GM23338 (cell line): ENCODE results near the gene XPOT. TPM values are rescaled to one million over a fixed set of nuclear protein-coding genes. Genes with fewer than 3 reads are reported as not detected.

Source experiments
- ATAC-seq: fragments of 200-7000 bp; cut with Tn5 transposase; 3 replicates; pipeline ENCODE4 v1.9.1; 2020
- DNase-seq: peaks from one replicate; pipeline ENCODE4 v3.0.0-alpha.2; 2015; ENCODE audit warnings: low spot score
- H2AFZ ChIP-seq: fragments of 200-600 bp; sonication (generic); 2 replicates; pipeline ENCODE4 v1.8.0; 2016; ENCODE audit warnings: antibody characterized with exemption, mild to moderate bottlenecking, moderate library complexity
- H3F3A ChIP-seq: fragments of 200-600 bp; sonication (generic); replicated peaks from 2 replicates; pipeline ENCODE4 v1.8.0; 2017; ENCODE audit warnings: antibody characterized with exemption, mixed run types, low read depth
- H3K27ac ChIP-seq: fragments of 200-600 bp; sonication (generic); 2 replicates; pipeline ENCODE4 v1.6.1; 2016; ENCODE audit warnings: low read depth
- H3K27me3 ChIP-seq: fragments of 200-600 bp; sonication (generic); 2 replicates; pipeline ENCODE4 v1.8.0; 2016; ENCODE audit warnings: mild to moderate bottlenecking, mixed run types, moderate library complexity; ENCODE audit not compliant: insufficient read depth
- H3K36me3 ChIP-seq: fragments of 200-600 bp; sonication (generic); 2 replicates; pipeline ENCODE4 v1.8.0; 2016; ENCODE audit warnings: mild to moderate bottlenecking; ENCODE audit not compliant: insufficient read depth
- H3K4me1 ChIP-seq: fragments of 200-600 bp; sonication (generic); 2 replicates; pipeline ENCODE4 v1.8.0; 2016; ENCODE audit warnings: mild to moderate bottlenecking, moderate library complexity; ENCODE audit not compliant: insufficient read depth
- H3K4me2 ChIP-seq: fragments of 200-600 bp; sonication (generic); 2 replicates; pipeline ENCODE4 v1.7.1; 2017; ENCODE audit warnings: mixed run types
- H3K4me3 ChIP-seq: fragments of 200-600 bp; sonication (generic); 2 replicates; pipeline ENCODE4 v1.6.1; 2016; ENCODE audit warnings: mixed run types
- H3K79me2 ChIP-seq: fragments of 200-600 bp; sonication (generic); replicated peaks from 2 replicates; pipeline ENCODE4 v1.8.0; 2017; ENCODE audit warnings: mild to moderate bottlenecking; ENCODE audit not compliant: insufficient read depth
- H3K9me2 ChIP-seq: fragments of 200-600 bp; sonication (generic); 2 replicates; pipeline ENCODE4 v1.8.0; 2017; ENCODE audit not compliant: insufficient read depth
- H4K20me1 ChIP-seq: fragments of 200-600 bp; sonication (generic); replicated peaks from 2 replicates; pipeline ENCODE4 v1.8.0; 2017; ENCODE audit warnings: mild to moderate bottlenecking; ENCODE audit not compliant: insufficient read depth
- H3K27ac Mint-ChIP-seq: 2 replicates; pipeline ENCODE4 v1.8.0; 2020; ENCODE audit warnings: inconsistent platforms, mild to moderate bottlenecking, moderate library complexity, mixed read lengths
- H3K27me3 Mint-ChIP-seq: 3 replicates; pipeline ENCODE4 v1.8.0; 2022; ENCODE audit warnings: low read depth, mild to moderate bottlenecking, moderate library complexity, mixed read lengths, inconsistent platforms; ENCODE audit not compliant: insufficient read depth, poor library complexity
- H3K36me3 Mint-ChIP-seq: 3 replicates; pipeline ENCODE4 v1.8.0; 2021; ENCODE audit warnings: low read depth, mild to moderate bottlenecking, inconsistent platforms, moderate library complexity, mixed read lengths
- H3K4me1 Mint-ChIP-seq: 3 replicates; pipeline ENCODE4 v1.8.0; 2020; ENCODE audit warnings: mild to moderate bottlenecking, inconsistent platforms, mixed read lengths
- H3K4me3 Mint-ChIP-seq: 3 replicates; pipeline ENCODE4 v1.8.0; 2021; ENCODE audit warnings: moderate library complexity, mild to moderate bottlenecking, inconsistent platforms, mixed read lengths
- H3K9me3 Mint-ChIP-seq: 3 replicates; pipeline ENCODE4 v1.8.0; 2020; ENCODE audit warnings: moderate library complexity, mild to moderate bottlenecking, inconsistent platforms, mixed read lengths
- CREB1 ChIP-seq: fragments of 250-450 bp; sonication (Bioruptor Pico); IDR thresholded peaks from 2 replicates; pipeline ENCODE4 v1.5.0; 2020; ENCODE audit warnings: low read depth, mild to moderate bottlenecking, moderate library complexity
- NANOG ChIP-seq: IDR thresholded peaks from 2 replicates; pipeline ENCODE4 v1.6.1; 2016; ENCODE audit warnings: antibody characterized with exemption, borderline replicate concordance
- POLR2AphosphoS5 ChIP-seq: IDR thresholded peaks from 2 replicates; pipeline ENCODE4 v1.6.1; 2016; ENCODE audit warnings: antibody characterized with exemption, low read depth
- REST ChIP-seq: IDR thresholded peaks from one replicate; pipeline ENCODE4 v1.6.1; 2018; ENCODE audit warnings: antibody characterized with exemption; ENCODE audit not compliant: unreplicated experiment
- STAT1 ChIP-seq: IDR thresholded peaks from one replicate; pipeline ENCODE4 v1.6.1; 2016; ENCODE audit warnings: antibody characterized with exemption; ENCODE audit not compliant: unreplicated experiment
- ZNF114 ChIP-seq: fragments of 250-450 bp; sonication (Bioruptor Pico); IDR thresholded peaks from 2 replicates; pipeline ENCODE4 v1.5.0; 2020; ENCODE audit warnings: mild to moderate bottlenecking, moderate library complexity
- ZNF331 ChIP-seq: fragments of 250-450 bp; sonication (Bioruptor Pico); IDR thresholded peaks from 2 replicates; pipeline ENCODE4 v1.5.0; 2020; ENCODE audit warnings: low read depth, mild to moderate bottlenecking, moderate library complexity
- polyA plus RNA-seq: library from polyadenylated mRNA; unstranded; fragments of >200 nt; fragmentation: Nextera tagmentation; extraction: Ambion mirVana; gene quantifications from 2 replicates; pipeline ENCODE4 v1.2.1, GENCODE V29; 2016
- total RNA-seq: library from RNA; depleted of rRNA; stranded (reverse); fragments of >200 nt; shearing (Covaris generic); gene quantifications from 2 replicates; pipeline ENCODE4 v1.2.3, GENCODE V29; 2014
- TF ChIP-seq, protein P1 (sequence below): IDR thresholded peaks from 2 replicates; pipeline ENCODE4 v1.6.1; 2016; ENCODE audit warnings: antibody characterized with exemption
- TF ChIP-seq, protein P2 (sequence below): fragments of 250-450 bp; sonication (Bioruptor Pico); IDR thresholded peaks from 2 replicates; pipeline ENCODE4 v1.5.0; 2020; ENCODE audit warnings: mild to moderate bottlenecking, moderate library complexity
- TF ChIP-seq, protein P3 (sequence below), 2 experiments: fragments of 200-600 bp in 1 of 2; sonication (generic) in 1 of 2; conservative IDR thresholded peaks; 2 replicates each; pipeline versions ENCODE4 v1.5.1 to v1.6.1; 2016 to 2017; ENCODE audit warnings: antibody characterized with exemption in 2 of 2, low read depth in 2 of 2, mild to moderate bottlenecking in 2 of 2, moderate library complexity in 1 of 2

Gene XPOT
- total and polyA plus RNA-seq, 2 experiments from 2014 or later, result 58.7 to 145 TPM

- H3K27ac ChIP-seq, result no peak overlapping the region
- H3K4me2 ChIP-seq, result no peak overlapping the region
- DNase-seq (no peak), ATAC-seq (no peak)
- H3K27ac Mint-ChIP-seq, result no peak overlapping the region
- peaks cover 97% of the 10 kb centered on the region for H3K36me3 Mint-ChIP-seq
- no peaks in the 10 kb centered on the region for H3K27me3 Mint-ChIP-seq
- H3K4me3 Mint-ChIP-seq, result no peak overlapping the region
- no peaks in the 10 kb centered on the region for H3K4me1 ChIP-seq
- H3K4me3 ChIP-seq, result no peak overlapping the region
- H3K36me3 ChIP-seq, result peaks cover 90% of the 10 kb centered on the region
- H3K9me3 Mint-ChIP-seq, result no peaks in the 10 kb centered on the region
- H3K4me1 Mint-ChIP-seq, result no peaks in the 10 kb centered on the region
- no peaks in the 10 kb centered on the region for H3K27me3 ChIP-seq
- peaks cover 10% of the 10 kb centered on the region for H4K20me1 ChIP-seq
- peaks cover 11% of the 10 kb centered on the region; the same call in 1 of the 2 replicates for H3F3A ChIP-seq
- no peaks in the 10 kb centered on the region for H3K9me2 ChIP-seq
- TF ChIP-seq, protein P1, sequence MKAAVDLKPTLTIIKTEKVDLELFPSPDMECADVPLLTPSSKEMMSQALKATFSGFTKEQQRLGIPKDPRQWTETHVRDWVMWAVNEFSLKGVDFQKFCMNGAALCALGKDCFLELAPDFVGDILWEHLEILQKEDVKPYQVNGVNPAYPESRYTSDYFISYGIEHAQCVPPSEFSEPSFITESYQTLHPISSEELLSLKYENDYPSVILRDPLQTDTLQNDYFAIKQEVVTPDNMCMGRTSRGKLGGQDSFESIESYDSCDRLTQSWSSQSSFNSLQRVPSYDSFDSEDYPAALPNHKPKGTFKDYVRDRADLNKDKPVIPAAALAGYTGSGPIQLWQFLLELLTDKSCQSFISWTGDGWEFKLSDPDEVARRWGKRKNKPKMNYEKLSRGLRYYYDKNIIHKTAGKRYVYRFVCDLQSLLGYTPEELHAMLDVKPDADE, result no peak
- no peak for TF ChIP-seq NANOG
- 0 out of 2 replicates have a peak, but pooled peaks cover 11% of the 10 kb centered on the region for H3K79me2 ChIP-seq
- no peak overlapping the region for H2AFZ ChIP-seq
These were observed 27.6 kb downstream of the XPOT start for GRCh38 chr12:64431791-64432190.

- peaks cover 100% of the 10 kb centered on the region for H3K36me3 Mint-ChIP-seq
These were observed 29.7 kb downstream of the XPOT start for GRCh38 chr12:64433915-64434314.

More at GRCh38 chr12:64433915-64434314, 29.7 kb downstream of the XPOT start:
- no peak overlapping the region for H3K4me3 ChIP-seq
- peaks cover 96% of the 10 kb centered on the region for H3K36me3 ChIP-seq
- no peak overlapping the region for H3K27ac Mint-ChIP-seq
- no peak overlapping the region for H2AFZ ChIP-seq
- no peaks in the 10 kb centered on the region for H3K27me3 ChIP-seq
- H4K20me1 ChIP-seq, result peaks cover 10% of the 10 kb centered on the region
- no peak for ATAC-seq
- no peak overlapping the region for H3K4me2 ChIP-seq
- H3K4me1 ChIP-seq, result no peaks in the 10 kb centered on the region
- peaks cover 11% of the 10 kb centered on the region; the same call in 1 of the 2 replicates for H3K79me2 ChIP-seq
- peaks cover 15% of the 10 kb centered on the region; the same call in 1 of the 2 replicates for H3F3A ChIP-seq
- H3K4me3 Mint-ChIP-seq, result no peak overlapping the region
- no peak overlapping the region for H3K27ac ChIP-seq
- DNase-seq, result no peak
- no peak for TF ChIP-seq REST
- TF ChIP-seq ZNF114 (CRISPR knock-in tag), result no peak
- TF ChIP-seq POLR2AphosphoS5, result no peak
- TF ChIP-seq NANOG, result no peak
- no peak for TF ChIP-seq CREB1 (CRISPR knock-in tag)
- no peak for TF ChIP-seq STAT1
- TF ChIP-seq, protein P2, sequence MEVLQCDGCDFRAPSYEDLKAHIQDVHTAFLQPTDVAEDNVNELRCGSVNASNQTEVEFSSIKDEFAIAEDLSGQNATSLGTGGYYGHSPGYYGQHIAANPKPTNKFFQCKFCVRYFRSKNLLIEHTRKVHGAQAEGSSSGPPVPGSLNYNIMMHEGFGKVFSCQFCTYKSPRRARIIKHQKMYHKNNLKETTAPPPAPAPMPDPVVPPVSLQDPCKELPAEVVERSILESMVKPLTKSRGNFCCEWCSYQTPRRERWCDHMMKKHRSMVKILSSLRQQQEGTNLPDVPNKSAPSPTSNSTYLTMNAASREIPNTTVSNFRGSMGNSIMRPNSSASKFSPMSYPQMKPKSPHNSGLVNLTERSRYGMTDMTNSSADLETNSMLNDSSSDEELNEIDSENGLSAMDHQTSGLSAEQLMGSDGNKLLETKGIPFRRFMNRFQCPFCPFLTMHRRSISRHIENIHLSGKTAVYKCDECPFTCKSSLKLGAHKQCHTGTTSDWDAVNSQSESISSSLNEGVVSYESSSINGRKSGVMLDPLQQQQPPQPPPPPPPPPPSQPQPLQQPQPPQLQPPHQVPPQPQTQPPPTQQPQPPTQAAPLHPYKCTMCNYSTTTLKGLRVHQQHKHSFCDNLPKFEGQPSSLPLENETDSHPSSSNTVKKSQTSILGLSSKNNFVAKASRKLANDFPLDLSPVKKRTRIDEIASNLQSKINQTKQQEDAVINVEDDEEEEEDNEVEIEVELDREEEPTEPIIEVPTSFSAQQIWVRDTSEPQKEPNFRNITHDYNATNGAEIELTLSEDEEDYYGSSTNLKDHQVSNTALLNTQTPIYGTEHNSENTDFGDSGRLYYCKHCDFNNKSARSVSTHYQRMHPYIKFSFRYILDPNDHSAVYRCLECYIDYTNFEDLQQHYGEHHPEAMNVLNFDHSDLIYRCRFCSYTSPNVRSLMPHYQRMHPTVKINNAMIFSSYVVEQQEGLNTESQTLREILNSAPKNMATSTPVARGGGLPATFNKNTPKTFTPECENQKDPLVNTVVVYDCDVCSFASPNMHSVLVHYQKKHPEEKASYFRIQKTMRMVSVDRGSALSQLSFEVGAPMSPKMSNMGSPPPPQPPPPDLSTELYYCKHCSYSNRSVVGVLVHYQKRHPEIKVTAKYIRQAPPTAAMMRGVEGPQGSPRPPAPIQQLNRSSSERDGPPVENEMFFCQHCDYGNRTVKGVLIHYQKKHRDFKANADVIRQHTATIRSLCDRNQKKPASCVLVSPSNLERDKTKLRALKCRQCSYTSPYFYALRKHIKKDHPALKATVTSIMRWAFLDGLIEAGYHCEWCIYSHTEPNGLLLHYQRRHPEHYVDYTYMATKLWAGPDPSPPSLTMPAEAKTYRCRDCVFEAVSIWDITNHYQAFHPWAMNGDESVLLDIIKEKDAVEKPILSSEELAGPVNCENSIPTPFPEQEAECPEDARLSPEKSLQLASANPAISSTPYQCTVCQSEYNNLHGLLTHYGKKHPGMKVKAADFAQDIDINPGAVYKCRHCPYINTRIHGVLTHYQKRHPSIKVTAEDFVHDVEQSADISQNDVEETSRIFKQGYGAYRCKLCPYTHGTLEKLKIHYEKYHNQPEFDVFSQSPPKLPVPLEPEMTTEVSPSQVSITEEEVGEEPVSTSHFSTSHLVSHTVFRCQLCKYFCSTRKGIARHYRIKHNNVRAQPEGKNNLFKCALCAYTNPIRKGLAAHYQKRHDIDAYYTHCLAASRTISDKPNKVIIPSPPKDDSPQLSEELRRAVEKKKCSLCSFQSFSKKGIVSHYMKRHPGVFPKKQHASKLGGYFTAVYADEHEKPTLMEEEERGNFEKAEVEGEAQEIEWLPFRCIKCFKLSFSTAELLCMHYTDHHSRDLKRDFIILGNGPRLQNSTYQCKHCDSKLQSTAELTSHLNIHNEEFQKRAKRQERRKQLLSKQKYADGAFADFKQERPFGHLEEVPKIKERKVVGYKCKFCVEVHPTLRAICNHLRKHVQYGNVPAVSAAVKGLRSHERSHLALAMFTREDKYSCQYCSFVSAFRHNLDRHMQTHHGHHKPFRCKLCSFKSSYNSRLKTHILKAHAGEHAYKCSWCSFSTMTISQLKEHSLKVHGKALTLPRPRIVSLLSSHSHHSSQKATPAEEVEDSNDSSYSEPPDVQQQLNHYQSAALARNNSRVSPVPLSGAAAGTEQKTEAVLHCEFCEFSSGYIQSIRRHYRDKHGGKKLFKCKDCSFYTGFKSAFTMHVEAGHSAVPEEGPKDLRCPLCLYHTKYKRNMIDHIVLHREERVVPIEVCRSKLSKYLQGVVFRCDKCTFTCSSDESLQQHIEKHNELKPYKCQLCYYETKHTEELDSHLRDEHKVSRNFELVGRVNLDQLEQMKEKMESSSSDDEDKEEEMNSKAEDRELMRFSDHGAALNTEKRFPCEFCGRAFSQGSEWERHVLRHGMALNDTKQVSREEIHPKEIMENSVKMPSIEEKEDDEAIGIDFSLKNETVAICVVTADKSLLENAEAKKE (CRISPR knock-in tag), result no peak
- TF ChIP-seq, protein P3, sequence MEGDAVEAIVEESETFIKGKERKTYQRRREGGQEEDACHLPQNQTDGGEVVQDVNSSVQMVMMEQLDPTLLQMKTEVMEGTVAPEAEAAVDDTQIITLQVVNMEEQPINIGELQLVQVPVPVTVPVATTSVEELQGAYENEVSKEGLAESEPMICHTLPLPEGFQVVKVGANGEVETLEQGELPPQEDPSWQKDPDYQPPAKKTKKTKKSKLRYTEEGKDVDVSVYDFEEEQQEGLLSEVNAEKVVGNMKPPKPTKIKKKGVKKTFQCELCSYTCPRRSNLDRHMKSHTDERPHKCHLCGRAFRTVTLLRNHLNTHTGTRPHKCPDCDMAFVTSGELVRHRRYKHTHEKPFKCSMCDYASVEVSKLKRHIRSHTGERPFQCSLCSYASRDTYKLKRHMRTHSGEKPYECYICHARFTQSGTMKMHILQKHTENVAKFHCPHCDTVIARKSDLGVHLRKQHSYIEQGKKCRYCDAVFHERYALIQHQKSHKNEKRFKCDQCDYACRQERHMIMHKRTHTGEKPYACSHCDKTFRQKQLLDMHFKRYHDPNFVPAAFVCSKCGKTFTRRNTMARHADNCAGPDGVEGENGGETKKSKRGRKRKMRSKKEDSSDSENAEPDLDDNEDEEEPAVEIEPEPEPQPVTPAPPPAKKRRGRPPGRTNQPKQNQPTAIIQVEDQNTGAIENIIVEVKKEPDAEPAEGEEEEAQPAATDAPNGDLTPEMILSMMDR (conservative IDR thresholded peaks at IDR 0.05; ENCODE audit: low read depth in 2 of 2), result no peak
- no peak for TF ChIP-seq ZNF331 (CRISPR knock-in tag)
- H3K9me2 ChIP-seq, result no peaks in the 10 kb centered on the region
- no peaks in the 10 kb centered on the region for H3K4me1 Mint-ChIP-seq
- peaks cover 3% of the 10 kb centered on the region for H3K27me3 Mint-ChIP-seq
- H3K9me3 Mint-ChIP-seq, result no peaks in the 10 kb centered on the region
